ENCODE measurements around the gene AGER.
"Not testable (repeated sequence)": the region's sequence is repeated elsewhere in the genome, so short reads cannot be mapped to it uniquely, and the experiment has no call there.

The AGER gene

DNA sequence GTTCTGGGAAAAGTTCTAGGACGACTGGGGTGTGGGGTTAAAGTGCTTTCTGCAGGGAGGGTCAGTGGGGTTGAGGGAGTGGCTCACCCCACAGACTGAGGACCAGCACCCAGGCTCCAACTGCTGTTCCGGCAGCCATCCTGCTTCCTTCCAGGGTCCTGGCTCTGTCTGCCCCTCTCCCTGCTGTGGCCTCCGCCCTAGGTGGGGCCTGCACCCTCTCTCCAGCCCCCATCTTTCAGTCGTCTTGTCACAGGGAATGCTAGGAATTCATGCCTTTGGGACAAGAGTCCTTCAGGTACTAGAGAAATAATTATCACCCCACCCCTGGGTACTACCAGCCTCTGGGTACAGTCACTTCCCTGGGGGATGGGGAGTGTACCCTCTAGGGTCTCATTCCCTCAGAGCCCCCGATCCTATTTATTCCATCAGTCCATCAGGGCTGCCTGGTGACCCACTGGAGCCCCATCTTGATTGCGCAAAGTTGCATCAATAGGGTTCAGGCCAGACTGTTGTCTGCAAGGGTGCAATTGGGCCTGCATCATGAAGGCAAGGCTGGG lies at the start of gene AGER:
Gene AGER (minus strand): TSS at position 170 of the 557 bp plus-strand sequence. CDS start 31 bp downstream, at position 139.
- DNase-seq, result no peak

DNA sequence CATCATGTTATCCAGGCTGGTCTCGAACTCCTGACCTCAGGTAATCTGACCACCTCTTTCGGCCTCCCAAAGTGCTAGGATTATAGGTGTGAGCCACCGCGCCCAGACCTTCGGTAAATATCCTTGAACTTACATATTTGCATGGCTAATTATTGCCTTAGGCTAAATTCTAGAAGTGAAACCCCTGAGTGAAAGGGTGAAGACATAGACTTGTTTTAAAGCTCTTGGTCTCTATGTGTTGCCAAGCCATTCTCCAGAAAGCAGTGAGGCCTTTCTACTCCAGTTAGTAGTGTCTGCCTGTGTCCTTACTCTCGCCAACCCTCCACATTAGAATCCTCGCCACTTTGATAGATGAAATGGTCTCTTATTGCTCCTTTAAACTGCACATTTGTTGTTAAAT lies 42.4 kb upstream of the AGER start:
- no peak for DNase-seq

DNA sequence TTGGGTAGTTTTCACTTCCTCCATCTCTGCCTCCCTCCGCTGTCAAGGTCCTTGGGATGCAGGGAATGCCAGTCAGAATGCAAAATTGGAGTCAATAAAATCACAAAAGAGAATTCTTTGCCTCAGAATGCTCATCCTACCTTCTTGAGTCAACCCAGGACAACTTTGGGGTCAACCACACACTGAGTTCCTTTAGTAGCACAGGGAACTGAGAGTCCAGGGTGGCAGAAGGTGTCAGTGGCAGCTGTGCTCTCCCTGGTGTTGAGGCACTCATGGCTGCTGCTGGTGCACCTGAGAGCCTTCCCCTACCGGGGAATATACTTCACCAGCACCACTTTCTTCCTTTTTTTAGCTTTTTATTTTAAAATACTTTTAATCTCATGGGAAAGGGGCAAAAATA lies 40.6 kb upstream of the AGER start:
- no peak for DNase-seq

DNA sequence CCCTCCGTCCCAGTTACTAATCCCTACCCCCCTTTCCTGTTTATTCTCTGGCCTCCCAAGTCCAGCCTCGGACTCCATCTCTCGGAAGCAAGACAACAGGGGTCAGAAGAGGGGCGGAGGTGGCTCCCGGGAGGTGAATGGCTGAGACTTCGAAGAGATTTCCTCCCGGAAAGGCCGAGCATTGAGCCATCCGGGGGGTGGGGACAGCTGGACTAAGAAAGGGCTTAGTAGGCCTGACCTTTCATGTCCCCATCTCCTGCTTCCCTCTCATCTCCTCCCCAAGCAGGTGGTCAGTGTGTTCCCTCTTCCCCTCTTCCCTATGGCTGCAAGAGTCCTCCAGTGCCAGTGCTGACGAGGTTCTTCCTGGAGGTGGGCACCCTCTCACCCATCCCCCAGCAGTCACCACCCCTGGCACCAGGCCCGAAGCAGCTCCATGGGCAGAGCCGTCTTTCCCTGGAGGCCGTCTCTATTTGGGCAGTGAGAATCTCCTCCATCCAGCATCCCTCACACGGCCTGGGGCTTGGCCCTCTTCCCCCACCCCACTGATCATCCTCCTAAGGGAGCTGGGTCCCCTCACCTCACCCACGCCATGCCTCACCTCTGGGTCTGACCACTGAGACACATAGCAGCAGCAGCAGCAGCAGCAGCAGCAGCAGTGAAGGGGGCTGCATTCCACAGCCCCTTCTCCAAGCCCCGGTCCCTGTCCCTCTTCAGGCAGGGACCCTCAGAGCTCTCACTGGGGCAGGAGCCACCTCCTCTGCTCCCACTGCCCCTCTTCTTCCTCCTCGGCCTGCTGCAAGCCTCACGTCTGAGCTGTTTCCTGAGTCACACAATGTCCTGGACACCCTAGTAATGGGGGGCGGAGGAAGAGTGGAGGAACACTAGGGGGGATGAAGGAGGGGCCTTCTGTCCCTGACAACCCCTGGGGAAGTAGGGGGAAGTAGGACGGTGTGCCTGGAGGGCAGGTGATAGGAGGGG lies 39.5 kb upstream of the AGER start, which contains the start of gene NOTCH4:
Gene NOTCH4 (minus strand): TSS at position 810 of the 978 bp plus-strand sequence. CDS start 139 bp downstream, at position 671.
- no peak for DNase-seq

DNA sequence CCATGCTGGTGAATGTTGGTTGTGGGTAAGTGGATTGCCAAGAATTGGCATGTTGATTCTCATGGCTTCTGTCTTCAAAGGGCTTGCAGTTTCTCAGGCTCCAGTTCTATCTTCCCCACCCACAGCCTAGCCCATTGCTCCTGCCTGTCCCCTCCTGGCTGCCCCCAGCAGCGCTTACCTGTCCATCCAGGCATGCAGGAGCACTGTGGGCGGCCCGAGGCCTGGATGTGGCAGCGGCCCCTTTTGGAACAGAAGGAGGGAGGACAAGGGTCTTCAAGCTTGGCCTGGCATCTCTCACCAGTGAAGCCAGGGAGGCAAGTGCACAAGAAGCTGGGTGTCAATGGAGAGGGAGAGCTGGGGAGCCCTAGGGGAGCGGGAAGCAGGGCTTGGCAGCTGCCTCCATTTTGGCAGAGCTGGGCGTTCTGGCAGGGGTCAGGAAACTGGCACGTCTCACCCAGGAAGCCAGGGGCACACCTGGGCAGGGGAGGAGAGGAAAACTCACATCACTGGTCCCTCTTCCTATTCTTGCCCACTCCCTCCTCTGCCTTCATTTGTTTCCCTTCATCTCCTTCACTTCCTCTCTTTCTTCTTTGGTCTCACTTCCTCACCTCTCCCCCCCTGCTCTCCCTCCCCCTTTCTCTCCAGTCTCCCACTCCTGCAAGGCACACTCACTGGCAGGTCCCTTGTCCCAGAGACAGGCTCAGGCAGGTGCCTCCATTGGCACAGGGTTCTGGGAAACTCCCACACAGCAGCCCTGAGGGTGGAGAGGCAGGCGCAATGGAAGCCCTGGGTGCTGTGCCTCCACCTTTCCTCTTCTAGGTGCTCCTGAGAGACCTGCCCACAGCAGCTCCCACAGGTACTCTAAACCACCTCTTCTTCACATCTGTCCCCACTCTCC lies 38.5 kb upstream of the AGER start:
- no peak for DNase-seq

DNA sequence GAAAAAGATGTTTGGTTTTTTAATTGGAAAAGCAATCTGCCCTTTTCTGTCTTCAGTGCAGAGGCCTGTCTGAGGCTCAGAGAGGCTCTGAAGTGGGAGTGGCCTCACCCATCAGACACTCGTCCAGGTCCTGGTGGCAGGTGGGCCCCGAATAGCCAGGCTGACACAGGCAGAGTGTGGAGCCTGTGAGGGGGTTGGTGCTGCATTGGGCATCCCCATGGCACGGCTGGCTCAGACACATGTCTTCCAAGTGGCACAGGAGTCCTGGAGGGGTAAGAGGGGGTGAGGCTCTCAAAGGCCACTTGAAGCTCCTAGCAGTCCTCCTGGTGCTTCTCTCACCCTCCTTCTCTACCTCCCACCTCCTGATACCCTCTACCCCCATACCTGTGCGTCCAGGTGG lies 36.0 kb upstream of the AGER start:
- DNase-seq, result no peak

DNA sequence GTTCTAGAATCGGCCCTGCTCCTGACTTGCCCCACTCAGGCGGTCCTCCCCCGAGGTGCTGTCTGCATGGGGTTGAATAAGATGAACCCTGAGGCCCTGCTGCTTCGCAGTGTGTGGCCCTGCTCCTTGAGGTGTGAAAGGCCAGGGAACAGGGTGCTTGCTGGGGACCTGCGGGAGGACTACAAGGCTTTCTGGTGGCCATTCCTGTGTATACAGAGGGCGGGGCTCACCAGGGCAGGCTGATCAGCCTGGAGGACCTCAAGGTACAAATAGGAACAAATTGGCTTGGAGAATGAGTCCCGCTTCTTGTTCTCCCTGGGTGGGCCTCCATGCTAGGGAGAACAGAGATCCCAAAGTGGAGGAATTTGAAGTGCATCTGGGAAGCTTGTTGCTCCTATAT lies 34.1 kb upstream of the AGER start:
- DNase-seq, result no peak

DNA sequence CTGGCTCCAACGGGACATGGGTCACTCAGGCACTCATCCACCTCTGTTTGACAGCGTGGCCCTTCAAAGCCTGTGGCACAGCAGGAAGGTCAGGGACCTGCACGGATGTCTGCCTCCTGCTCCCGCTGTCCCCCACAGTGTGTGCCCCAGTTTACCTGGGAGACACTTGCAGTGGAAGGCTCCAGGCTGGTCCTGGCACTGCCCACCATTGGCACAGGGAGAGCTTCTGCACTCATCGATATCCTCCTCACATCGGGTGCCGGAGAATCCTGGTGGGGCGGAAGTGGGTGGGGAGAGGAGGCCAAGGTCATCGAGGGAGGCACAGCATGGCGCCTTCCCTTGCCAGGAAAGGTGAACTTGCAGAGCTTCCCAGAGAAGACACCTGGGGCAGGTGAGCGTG lies 32.9 kb upstream of the AGER start:
- DNase-seq, result no peak

DNA sequence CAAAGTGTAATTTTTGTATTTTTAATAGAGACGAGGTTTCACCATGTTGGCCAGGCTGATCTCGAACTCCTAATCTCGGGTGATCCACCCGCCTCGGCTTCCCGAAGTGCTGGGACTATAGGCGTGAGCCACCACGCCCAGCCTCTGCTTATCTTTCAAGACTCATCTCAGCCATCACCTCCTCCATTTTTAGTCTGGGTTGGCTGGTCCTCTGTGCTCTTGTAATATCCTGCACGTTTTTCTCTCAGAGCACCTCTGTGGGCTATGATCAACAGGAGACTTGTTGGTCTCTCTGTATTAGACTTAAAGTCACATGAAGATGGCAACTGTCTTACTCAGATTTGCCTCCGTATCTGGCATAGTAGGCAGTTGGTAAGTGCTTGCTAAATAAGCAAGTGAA lies 32.2 kb upstream of the AGER start:
- no peak for DNase-seq

DNA sequence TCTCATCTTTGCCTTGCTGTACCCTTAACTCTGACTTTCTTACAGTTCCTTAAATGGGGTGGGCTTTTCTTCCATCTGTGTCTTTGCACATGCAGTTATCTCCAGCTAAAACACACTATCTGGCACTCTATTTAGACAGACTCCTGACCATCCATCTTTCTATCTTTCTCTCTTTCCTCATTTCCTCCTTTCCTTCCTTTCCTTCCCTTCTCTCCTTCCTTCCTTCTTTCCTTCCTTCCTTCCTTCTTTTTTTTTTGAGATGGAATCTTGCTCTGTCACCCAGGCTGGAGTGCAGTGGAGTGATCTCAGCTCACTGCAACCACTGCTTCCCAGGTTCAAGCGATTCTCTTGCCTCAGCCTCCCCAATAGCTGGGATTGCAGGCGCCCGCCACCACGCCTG lies 31.6 kb upstream of the AGER start:
- DNase-seq, result no peak

DNA sequence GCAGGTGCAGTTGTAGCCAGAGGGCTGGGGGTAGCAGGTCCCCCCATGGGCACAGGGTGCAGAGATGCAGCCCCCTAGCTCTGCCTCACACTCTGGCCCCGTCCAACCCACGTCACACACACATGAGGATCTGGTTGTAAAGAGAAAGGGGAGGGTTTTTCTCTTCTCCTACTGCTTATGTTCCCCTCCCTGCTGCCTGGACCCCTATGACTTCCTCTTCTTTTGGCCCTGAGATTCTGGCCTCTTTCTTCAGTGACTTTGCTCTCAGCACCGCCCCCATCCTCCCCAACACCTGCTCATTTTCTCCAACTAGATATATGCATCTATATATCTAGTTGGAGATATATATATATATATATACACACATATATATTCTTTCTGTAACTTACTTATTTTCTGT lies 30.1 kb upstream of the AGER start:
- DNase-seq, result no peak

DNA sequence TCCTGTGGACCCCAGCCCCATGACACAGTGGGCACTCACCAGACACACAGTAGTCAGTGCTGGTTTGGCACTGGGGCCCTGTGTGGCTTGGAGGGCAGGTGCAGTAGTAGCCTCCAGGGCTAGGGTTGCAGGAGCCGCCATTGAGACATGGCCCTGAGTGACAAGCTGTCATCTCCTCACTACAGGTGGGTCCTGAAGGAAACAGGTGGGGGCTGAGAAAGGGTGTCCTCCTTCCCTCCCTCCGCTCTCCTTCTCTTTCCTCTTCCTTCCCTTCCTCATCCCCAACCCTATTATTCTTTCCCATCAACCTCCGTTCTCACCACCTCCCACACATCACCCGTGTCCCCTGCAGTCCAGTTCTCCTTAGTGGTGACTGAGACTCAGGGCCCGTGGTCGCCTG lies 29.6 kb upstream of the AGER start:
- DNase-seq, result no peak

DNA sequence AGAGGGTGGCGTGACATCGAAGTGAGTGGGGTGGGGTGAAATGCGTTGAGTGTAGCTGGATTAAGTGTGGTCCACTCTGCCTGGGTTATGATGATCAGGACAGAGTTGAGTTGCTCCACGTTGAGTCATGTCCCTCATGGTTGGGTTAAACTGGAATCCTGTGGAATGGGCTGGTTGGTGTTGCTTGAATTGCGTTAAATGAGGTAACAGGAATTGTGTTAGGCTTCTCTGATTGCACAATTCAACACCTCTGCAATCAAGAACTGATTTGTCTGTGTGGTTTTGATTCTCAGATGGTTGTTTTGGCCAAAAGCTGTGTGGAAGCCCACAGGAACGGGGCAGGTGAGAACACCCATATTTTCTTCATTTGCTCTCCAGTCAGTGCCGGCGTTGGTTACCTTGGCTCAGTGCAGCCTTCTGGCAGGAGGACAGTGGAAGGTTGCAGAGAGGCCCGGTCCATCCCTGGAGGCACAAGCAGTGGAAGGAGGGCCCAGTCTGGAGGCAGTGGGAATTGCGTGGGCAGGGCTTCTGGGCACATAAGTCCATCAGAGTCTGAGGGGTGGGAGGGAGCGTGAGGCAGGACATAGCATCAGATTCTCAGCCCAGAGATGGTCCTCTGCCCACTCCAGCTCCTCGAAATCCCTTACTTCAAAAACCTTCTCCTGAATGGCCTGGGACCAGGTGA lies 28.2 kb upstream of the AGER start:
- DNase-seq, result no peak

DNA sequence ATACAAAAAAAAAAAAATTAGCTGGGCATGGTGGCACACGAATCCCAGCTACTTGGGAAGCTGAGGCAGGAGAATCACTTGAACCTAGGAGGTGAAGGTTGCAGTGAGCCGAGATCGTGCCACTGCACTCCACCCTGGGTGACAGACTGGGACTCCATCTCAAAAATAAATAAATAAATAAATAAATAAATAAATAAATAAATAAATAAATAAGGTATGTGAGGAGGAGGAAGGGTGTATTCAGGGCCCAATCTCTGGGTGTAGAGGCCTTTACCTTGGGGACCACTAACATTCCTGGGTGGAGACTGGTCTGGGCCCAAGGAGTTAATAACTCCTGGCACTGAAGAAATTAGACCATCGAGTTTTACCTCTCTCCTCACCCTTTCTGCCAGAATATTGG lies 27.4 kb upstream of the AGER start:
- not testable (repeated sequence) for DNase-seq

DNA sequence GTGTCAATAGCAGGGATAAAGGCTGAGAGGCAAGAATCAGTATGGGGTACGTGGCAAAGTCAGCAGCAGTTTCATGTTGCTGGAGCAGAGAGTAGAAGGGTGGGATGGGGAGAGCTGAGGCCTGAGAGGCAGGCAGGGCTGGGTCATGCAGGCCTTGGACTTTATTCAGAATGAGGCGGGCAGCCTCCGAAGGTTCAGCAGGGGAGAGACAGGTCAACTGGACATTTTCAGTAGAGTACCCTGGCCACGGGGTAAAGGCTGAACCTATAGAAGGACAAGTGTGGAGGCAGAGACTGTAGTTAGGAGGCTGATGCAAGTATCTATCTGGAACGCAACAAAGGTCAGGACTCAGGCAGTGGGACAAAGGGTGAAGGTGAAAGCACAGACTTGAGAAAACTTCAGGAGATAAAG lies 26.1 kb upstream of the AGER start:
- DNase-seq, result no peak

DNA sequence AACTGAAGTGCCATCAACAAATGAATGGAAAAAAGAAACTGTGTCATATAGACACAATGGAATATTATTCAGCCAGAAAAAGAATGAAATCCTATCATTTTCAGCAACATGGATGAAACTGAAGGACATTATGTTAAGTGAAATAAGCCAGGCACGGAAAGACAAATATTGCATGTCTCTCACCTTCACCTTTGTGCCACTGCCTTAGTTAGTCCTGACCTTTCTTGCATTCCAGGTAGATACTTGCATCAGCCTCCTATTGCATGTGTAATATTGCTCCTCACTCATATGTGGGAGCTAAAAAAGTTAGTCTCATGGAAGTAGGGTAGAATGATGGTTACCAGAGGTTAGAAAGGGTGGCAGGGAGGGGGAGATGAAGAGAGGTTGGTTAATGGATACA lies 24.9 kb upstream of the AGER start:
- no peak for DNase-seq

DNA sequence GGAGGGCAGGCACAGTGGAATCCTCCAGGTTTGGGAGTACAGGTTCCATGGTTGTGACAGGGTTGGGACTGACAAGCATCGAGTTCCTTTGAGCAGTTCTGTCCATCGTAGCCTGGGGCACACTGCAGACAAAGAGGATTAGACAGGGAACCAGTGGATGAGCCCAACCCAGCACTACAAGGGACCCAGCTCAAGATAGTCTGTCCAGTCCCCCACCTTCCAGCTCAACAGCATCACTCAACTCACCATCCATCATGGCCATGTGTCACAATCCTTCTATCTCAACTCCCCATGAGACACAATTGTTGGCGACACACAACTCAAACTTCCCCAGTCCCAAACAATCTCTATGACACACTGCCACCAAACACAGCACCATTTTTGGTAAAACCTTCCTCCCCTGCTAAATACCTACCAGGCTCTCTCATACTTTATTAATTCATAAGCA lies 20.2 kb upstream of the AGER start:
- DNase-seq, result no peak

DNA sequence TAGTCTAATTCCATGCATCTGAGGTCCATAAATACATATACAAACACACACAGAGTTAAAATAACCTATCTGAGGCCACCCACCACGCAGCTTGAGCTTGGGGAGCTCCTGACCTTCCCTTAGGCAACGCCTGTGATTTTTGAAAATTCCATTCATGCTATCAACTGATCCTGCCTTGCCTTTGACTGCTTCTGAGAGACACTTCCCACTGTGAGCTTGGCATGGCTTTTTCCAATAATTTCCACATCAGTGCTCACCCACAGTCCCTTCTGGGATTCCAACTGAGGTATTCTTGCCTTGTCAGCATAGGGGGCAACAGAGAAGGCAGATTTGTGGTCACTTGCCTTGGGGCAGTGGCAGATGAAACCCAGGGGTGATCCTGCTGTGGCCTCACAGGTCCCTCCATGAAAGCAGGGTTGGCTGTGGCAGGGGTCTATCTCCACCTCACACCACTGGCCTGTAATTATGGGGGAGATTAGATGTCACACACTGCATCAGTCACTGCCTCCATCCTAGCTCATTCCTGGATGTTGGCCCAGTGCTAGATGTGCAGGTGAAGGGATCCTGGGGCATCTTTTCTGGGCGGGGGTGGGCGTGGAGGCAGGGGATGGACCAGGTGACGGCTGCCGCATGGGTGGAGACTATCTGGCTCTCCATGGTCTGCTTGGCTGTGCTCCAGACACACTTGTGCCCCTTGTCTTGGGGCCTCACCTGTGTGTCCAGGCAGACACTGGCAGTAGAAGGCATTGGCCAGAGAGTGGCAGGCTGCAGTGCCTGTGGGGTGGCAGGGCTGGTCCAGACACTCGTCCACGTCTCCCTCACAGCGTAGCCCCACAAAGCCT lies 19.6 kb upstream of the AGER start:
- no peak for DNase-seq

DNA sequence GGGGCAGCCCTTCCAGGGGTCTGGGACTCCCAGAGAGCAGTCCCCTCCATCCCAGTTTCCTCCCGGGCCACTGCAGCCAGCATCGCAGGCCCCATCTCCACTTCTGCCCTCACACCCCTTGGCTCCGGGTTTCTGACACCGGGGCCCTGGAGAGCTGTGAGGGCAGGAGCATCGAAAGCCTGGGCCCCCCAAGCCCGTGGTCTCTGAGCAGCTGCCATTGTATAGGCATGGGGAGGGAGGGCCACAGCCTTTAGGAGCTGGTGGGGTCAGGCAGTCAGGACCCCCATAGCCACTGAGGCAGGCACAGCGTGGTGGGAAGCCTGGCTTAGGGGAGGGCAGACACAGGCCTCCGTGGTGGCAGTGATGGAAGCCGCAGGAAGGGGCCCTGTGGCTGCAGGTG lies 18.1 kb upstream of the AGER start:
- no peak for DNase-seq

DNA sequence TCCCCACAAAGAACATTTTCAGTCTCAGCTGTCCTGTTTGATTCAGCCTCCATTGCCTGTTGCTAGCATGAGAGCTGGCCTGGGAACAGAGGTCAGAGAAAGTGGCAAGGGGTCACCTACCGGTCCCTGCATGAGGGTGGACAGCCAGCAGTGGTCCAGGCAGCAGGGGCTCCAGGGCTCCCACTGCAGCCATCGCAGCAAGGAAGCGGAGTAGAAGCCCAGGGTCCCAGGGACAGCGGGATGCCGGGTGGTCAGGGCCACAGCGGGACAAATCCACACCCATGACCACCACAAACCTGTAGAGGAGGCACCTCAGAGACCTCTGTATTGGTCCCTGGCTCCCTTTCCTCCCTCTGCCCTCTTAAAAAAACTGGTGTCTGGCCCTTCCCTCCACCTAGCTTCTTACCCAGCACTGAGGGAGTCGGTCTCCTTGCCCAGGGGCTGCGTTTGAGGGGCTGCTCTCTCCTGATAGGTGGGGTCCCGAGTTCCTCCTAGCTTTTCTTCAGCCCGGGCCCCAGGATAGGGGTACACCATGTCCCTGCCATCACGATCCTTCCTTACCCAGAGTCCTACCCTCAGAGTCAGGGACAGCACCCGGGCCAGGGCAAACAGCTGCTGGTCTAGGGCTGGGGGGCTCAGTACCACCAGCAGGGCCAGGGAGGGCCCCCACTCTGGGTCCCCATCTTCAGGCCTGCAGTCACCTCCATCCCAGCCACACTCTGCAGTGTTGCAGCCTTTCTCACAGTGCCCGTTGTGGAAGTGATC lies 16.8 kb upstream of the AGER start:
- no peak for DNase-seq

DNA sequence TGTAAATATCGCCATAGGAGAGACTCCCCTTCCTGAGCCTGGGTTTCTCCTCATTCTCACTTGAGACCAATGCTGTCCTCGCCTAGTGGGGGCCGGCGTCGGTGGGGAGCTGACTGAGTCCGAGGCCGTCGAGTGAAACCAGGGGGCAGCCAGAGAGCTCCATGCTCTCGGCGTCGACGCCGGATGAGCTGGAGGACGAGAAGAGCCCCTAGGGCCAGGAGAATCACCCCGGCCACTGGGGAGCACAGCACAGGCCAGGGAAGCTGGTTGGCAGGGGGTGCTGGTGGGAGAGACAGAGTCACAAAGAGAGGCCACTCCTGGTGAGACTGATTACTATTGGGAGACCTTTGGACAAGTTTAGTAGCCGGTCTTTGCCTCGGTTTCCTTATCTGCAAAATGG lies 14.8 kb upstream of the AGER start:
- DNase-seq, result no peak

Data from NCI-H1048 (cell line).